Neural cell (in vitro differentiated cells): Measurements from ENCODE around the gene PLEKHM3.

ENCODE experiments used
- EP300 ChIP-seq: fragments of 450-650 bp; conservative IDR thresholded peaks from 2 replicates; pipeline ENCODE4 v1.6.1; 2014; ENCODE audit warnings: antibody characterized with exemption, mild to moderate bottlenecking, moderate library complexity; ENCODE audit not compliant: poor library complexity, severe bottlenecking
- EZH2 ChIP-seq: fragments of 200-600, 300-800 bp; shearing (Covaris generic), sonication (generic); IDR thresholded peaks from 2 replicates; pipeline ENCODE4 v1.6.1; 2014; ENCODE audit warnings: antibody characterized with exemption, low read length, borderline replicate concordance, mild to moderate bottlenecking; ENCODE audit not compliant: insufficient read depth, poor library complexity, severe bottlenecking
- MXI1 ChIP-seq: fragments of 450-650 bp; conservative IDR thresholded peaks from 2 replicates; pipeline ENCODE4 v1.6.1; 2014; ENCODE audit warnings: antibody characterized with exemption, mild to moderate bottlenecking; ENCODE audit not compliant: poor library complexity, severe bottlenecking
- POLR2AphosphoS5 ChIP-seq: IDR thresholded peaks from 2 replicates; pipeline ENCODE4 v1.6.1; 2012
- RAD21 ChIP-seq: fragments of 450-650 bp; conservative IDR thresholded peaks from 2 replicates; pipeline ENCODE4 v1.6.1; 2014; ENCODE audit warnings: antibody characterized with exemption, mild to moderate bottlenecking, moderate library complexity
- SMC3 ChIP-seq: fragments of 450-650 bp; conservative IDR thresholded peaks from 2 replicates; pipeline ENCODE4 v1.6.1; 2014; ENCODE audit warnings: antibody characterized with exemption, mild to moderate bottlenecking, moderate library complexity; ENCODE audit not compliant: poor library complexity
- TAF1 ChIP-seq: IDR thresholded peaks from 2 replicates; pipeline ENCODE4 v1.6.1; 2012; ENCODE audit warnings: low read depth
- TF ChIP-seq, protein P1 (sequence below): fragments of 450-650 bp; IDR thresholded peaks from 2 replicates; pipeline ENCODE4 v1.5.1; 2014; ENCODE audit warnings: antibody characterized with exemption, mild to moderate bottlenecking, moderate library complexity; ENCODE audit not compliant: poor library complexity, severe bottlenecking
- TF ChIP-seq, protein P2 (sequence below): IDR thresholded peaks from 2 replicates; pipeline ENCODE4 v1.6.1; 2012; ENCODE audit warnings: borderline replicate concordance

DNA sequence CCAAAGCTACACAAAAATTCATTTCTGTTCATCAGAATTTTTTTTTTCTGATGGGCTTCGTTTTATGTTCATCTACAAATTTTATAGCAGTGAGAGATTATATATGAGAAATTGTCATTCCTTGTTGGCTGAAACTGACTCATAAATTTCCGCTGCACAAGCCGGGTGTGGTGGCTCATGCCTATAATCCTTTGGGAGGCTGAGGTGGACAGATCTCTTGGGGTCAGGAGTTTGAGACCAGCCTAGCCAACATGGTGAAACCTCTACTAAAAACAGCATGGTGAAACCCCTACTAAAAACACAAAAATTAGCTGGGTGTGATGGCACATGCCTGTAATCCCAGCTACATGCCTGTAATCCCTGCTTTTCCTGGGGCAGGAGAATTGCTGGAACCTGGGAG lies 72.0 kb downstream of the PLEKHM3 start:
- TF ChIP-seq EZH2 = no peak
- TF ChIP-seq, protein P1, sequence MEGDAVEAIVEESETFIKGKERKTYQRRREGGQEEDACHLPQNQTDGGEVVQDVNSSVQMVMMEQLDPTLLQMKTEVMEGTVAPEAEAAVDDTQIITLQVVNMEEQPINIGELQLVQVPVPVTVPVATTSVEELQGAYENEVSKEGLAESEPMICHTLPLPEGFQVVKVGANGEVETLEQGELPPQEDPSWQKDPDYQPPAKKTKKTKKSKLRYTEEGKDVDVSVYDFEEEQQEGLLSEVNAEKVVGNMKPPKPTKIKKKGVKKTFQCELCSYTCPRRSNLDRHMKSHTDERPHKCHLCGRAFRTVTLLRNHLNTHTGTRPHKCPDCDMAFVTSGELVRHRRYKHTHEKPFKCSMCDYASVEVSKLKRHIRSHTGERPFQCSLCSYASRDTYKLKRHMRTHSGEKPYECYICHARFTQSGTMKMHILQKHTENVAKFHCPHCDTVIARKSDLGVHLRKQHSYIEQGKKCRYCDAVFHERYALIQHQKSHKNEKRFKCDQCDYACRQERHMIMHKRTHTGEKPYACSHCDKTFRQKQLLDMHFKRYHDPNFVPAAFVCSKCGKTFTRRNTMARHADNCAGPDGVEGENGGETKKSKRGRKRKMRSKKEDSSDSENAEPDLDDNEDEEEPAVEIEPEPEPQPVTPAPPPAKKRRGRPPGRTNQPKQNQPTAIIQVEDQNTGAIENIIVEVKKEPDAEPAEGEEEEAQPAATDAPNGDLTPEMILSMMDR = no peak
- no peak for TF ChIP-seq EP300
- TF ChIP-seq POLR2AphosphoS5 = no peak
- no peak for TF ChIP-seq TAF1
- no peak for TF ChIP-seq RAD21
- TF ChIP-seq, protein P2, sequence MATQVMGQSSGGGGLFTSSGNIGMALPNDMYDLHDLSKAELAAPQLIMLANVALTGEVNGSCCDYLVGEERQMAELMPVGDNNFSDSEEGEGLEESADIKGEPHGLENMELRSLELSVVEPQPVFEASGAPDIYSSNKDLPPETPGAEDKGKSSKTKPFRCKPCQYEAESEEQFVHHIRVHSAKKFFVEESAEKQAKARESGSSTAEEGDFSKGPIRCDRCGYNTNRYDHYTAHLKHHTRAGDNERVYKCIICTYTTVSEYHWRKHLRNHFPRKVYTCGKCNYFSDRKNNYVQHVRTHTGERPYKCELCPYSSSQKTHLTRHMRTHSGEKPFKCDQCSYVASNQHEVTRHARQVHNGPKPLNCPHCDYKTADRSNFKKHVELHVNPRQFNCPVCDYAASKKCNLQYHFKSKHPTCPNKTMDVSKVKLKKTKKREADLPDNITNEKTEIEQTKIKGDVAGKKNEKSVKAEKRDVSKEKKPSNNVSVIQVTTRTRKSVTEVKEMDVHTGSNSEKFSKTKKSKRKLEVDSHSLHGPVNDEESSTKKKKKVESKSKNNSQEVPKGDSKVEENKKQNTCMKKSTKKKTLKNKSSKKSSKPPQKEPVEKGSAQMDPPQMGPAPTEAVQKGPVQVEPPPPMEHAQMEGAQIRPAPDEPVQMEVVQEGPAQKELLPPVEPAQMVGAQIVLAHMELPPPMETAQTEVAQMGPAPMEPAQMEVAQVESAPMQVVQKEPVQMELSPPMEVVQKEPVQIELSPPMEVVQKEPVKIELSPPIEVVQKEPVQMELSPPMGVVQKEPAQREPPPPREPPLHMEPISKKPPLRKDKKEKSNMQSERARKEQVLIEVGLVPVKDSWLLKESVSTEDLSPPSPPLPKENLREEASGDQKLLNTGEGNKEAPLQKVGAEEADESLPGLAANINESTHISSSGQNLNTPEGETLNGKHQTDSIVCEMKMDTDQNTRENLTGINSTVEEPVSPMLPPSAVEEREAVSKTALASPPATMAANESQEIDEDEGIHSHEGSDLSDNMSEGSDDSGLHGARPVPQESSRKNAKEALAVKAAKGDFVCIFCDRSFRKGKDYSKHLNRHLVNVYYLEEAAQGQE = no peak
- TF ChIP-seq SMC3 = no peak
- TF ChIP-seq MXI1 = no peak
